ENCODE measurements around the gene BIRC5.
"Not testable (repeated sequence)": the region's sequence is repeated elsewhere in the genome, so short reads cannot be mapped to it uniquely, and the experiment has no call there.

The BIRC5 gene

GRCh38 chr17:78226055-78226758, 12.2 kb downstream of the BIRC5 start:
- no peak for DNase-seq

- no peak for DNase-seq
Observed at GRCh38 chr17:78226759-78227454, 12.9 kb downstream of the BIRC5 start.

GRCh38 chr17:78227455-78227916, 13.4 kb downstream of the BIRC5 start:
- no peak for DNase-seq

GRCh38 chr17:78228176-78228575, 14.1 kb downstream of the BIRC5 start:
- DNase-seq: no peak

- no peak for DNase-seq
Observed at GRCh38 chr17:78230252-78230962, 16.4 kb downstream of the BIRC5 start.

- DNase-seq: no peak
Observed at GRCh38 chr17:78230996-78231935, 17.2 kb downstream of the BIRC5 start, which contains the start of gene TMEM235. Gene TMEM235, plus strand, starts transcription at chr17:78231631. Its CDS starts 393 bp downstream, at chr17:78232024.

GRCh38 chr17:78231991-78232858, 18.2 kb downstream of the BIRC5 start:
- no peak for DNase-seq

GRCh38 chr17:78232859-78233173, 18.8 kb downstream of the BIRC5 start:
- no peak for DNase-seq

- no peak for DNase-seq
Observed at GRCh38 chr17:78233678-78234077, 19.6 kb downstream of the BIRC5 start.

- no peak for DNase-seq
Observed at GRCh38 chr17:78234261-78234865, 20.3 kb downstream of the BIRC5 start.

- not testable (repeated sequence) for DNase-seq
Observed at GRCh38 chr17:78235022-78235421, 21.0 kb downstream of the BIRC5 start.

- no peak for DNase-seq
Observed at GRCh38 chr17:78235885-78236284, 21.8 kb downstream of the BIRC5 start.

GRCh38 chr17:78236362-78237127, 22.5 kb downstream of the BIRC5 start:
- no peak for DNase-seq

- no peak for DNase-seq
Observed at GRCh38 chr17:78237401-78238012, 23.5 kb downstream of the BIRC5 start.

GRCh38 chr17:78238823-78239488, 24.9 kb downstream of the BIRC5 start:
- DNase-seq: no peak

GRCh38 chr17:78239489-78239931, 25.5 kb downstream of the BIRC5 start:
- DNase-seq: no peak

GRCh38 chr17:78240012-78240655, 26.1 kb downstream of the BIRC5 start:
- DNase-seq: no peak

GRCh38 chr17:78240839-78241238, 26.8 kb downstream of the BIRC5 start:
- no peak for DNase-seq
